HUES48 (cell line): Measurements from ENCODE around the gene SLC22A1.
"Not testable (repeated sequence)": the region's sequence is repeated elsewhere in the genome, so short reads cannot be mapped to it uniquely, and the experiment has no call there.

Source experiments
- H3K27ac ChIP-seq: one replicate; pipeline ENCODE4 v1.7.0; 2013; ENCODE audit warnings: low read depth, low read length, inconsistent platforms
- H3K27me3 ChIP-seq: 2 replicates; pipeline ENCODE4 v1.6.1; 2013; ENCODE audit warnings: mild to moderate bottlenecking, low read length; ENCODE audit not compliant: control insufficient read depth, insufficient read depth
- H3K36me3 ChIP-seq: 2 replicates; pipeline ENCODE4 v1.6.1; 2013; ENCODE audit warnings: low read length; ENCODE audit not compliant: control insufficient read depth, insufficient read depth
- H3K4me1 ChIP-seq: 2 replicates; pipeline ENCODE4 v1.6.1; 2013; ENCODE audit warnings: mild to moderate bottlenecking, low read length; ENCODE audit not compliant: control insufficient read depth, insufficient read depth
- H3K4me3 ChIP-seq: 2 replicates; pipeline ENCODE4 v1.5.1; 2013; ENCODE audit warnings: mild to moderate bottlenecking, low read depth, low read length
- H3K9ac ChIP-seq: 2 replicates; pipeline ENCODE4 v1.6.1; 2013; ENCODE audit warnings: mild to moderate bottlenecking, low read depth, low read length, moderate library complexity
- H3K9me3 ChIP-seq: 2 replicates; pipeline ENCODE4 v1.6.1; 2013; ENCODE audit warnings: low read length; ENCODE audit not compliant: control insufficient read depth, insufficient read depth

SLC22A1 gene

GRCh38 chr6:160124007-160124406, 2.4 kb downstream of the SLC22A1 start:
- H3K4me3 ChIP-seq: no peak overlapping the region
- H3K36me3 ChIP-seq: no peaks in the 10 kb centered on the region
- H3K27me3 ChIP-seq: no peaks in the 10 kb centered on the region
- H3K9me3 ChIP-seq: peaks cover 3% of the 10 kb centered on the region; the same call in 1 of the 2 replicates
- H3K9ac ChIP-seq: no peak overlapping the region
- H3K4me1 ChIP-seq: no peaks in the 10 kb centered on the region
- no peak overlapping the region for H3K27ac ChIP-seq

GRCh38 chr6:160124605-160125004, 3.0 kb downstream of the SLC22A1 start:
- Histone ChIP-seq H3K36me3 (no peaks in the 10 kb centered on the region), H3K4me1 (no peaks in the 10 kb centered on the region), H3K27me3 (no peaks in the 10 kb centered on the region), H3K9ac (no peak overlapping the region), H3K4me3 (no peak overlapping the region), H3K9me3 (no peaks in the 10 kb centered on the region), H3K27ac (no peak overlapping the region)

GRCh38 chr6:160125105-160125504, 3.5 kb downstream of the SLC22A1 start:
- not testable (repeated sequence) for H3K9me3 ChIP-seq, H3K27me3 ChIP-seq, H3K9ac ChIP-seq, H3K36me3 ChIP-seq, H3K4me1 ChIP-seq, H3K27ac ChIP-seq, H3K4me3 ChIP-seq

- Histone ChIP-seq H3K36me3 (no peaks in the 10 kb centered on the region), H3K9ac (no peak overlapping the region), H3K27ac (no peak overlapping the region), H3K9me3 (no peaks in the 10 kb centered on the region), H3K27me3 (no peaks in the 10 kb centered on the region; the same call in 1 of the 2 replicates), H3K4me3 (no peak overlapping the region), H3K4me1 (peaks cover 8% of the 10 kb centered on the region)
These were observed 5.9 kb downstream of the SLC22A1 start for GRCh38 chr6:160127270-160128124.

GRCh38 chr6:160128125-160128683, 6.6 kb downstream of the SLC22A1 start:
- H3K27me3 ChIP-seq: peaks cover 4% of the 10 kb centered on the region; the same call in 1 of the 2 replicates
- peaks cover 14% of the 10 kb centered on the region for H3K4me1 ChIP-seq
- H3K36me3 ChIP-seq: no peaks in the 10 kb centered on the region
- no peaks in the 10 kb centered on the region for H3K9me3 ChIP-seq
- no peak overlapping the region for H3K27ac ChIP-seq
- no peak overlapping the region for H3K4me3 ChIP-seq
- no peak overlapping the region for H3K9ac ChIP-seq

- H3K9me3 ChIP-seq: no peaks in the 10 kb centered on the region
- peaks cover 18% of the 10 kb centered on the region for H3K4me1 ChIP-seq
- no peaks in the 10 kb centered on the region for H3K36me3 ChIP-seq
- H3K27me3 ChIP-seq: peaks cover 7% of the 10 kb centered on the region; the same call in 1 of the 2 replicates
- no peak overlapping the region for H3K4me3 ChIP-seq
- no peak overlapping the region for H3K9ac ChIP-seq
- no peak overlapping the region for H3K27ac ChIP-seq
These were observed 7.4 kb downstream of the SLC22A1 start for GRCh38 chr6:160128879-160129516.

- H3K4me3 ChIP-seq: no peak overlapping the region
- no peaks in the 10 kb centered on the region for H3K36me3 ChIP-seq
- H3K27me3 ChIP-seq: peaks cover 7% of the 10 kb centered on the region; the same call in 1 of the 2 replicates
- no peak overlapping the region for H3K27ac ChIP-seq
- no peak overlapping the region for H3K9ac ChIP-seq
- peaks cover 18% of the 10 kb centered on the region for H3K4me1 ChIP-seq
- no peaks in the 10 kb centered on the region for H3K9me3 ChIP-seq
These were observed 8.4 kb downstream of the SLC22A1 start for GRCh38 chr6:160129881-160130615.

GRCh38 chr6:160130729-160131484, 9.3 kb downstream of the SLC22A1 start:
- H3K27me3 ChIP-seq: peaks cover 7% of the 10 kb centered on the region; the same call in 1 of the 2 replicates
- H3K9ac ChIP-seq: no peak overlapping the region
- H3K4me1 ChIP-seq: peaks cover 18% of the 10 kb centered on the region
- H3K27ac ChIP-seq: no peak overlapping the region
- H3K4me3 ChIP-seq: no peak overlapping the region
- no peaks in the 10 kb centered on the region for H3K9me3 ChIP-seq
- no peaks in the 10 kb centered on the region for H3K36me3 ChIP-seq

- peaks cover 18% of the 10 kb centered on the region for H3K4me1 ChIP-seq
- no peak overlapping the region for H3K9ac ChIP-seq
- H3K9me3 ChIP-seq: no peaks in the 10 kb centered on the region
- H3K36me3 ChIP-seq: no peaks in the 10 kb centered on the region
- H3K27ac ChIP-seq: peak overlapping the region; percentile 71
- no peak overlapping the region for H3K4me3 ChIP-seq
- peaks cover 7% of the 10 kb centered on the region; the same call in 1 of the 2 replicates for H3K27me3 ChIP-seq
These were observed 10.2 kb downstream of the SLC22A1 start for GRCh38 chr6:160131636-160132296.

GRCh38 chr6:160132297-160132637, 10.7 kb downstream of the SLC22A1 start:
- Histone ChIP-seq H3K9ac (no peak overlapping the region), H3K27ac (peak overlapping the region; percentile 71), H3K27me3 (peaks cover 7% of the 10 kb centered on the region; the same call in 1 of the 2 replicates), H3K4me1 (peaks cover 18% of the 10 kb centered on the region), H3K4me3 (no peak overlapping the region), H3K36me3 (no peaks in the 10 kb centered on the region), H3K9me3 (no peaks in the 10 kb centered on the region)
